ENCODE data around the gene RNASE2. TPM values are rescaled to one million over a fixed set of nuclear protein-coding genes. Genes with fewer than 3 reads are reported as not detected.
"Not testable (repeated sequence)": the region's sequence is repeated elsewhere in the genome, so short reads cannot be mapped to it uniquely, and the experiment has no call there.

Gene RNASE2
- total RNA-seq, 1 donor from 2014 or later = not detected

DNA sequence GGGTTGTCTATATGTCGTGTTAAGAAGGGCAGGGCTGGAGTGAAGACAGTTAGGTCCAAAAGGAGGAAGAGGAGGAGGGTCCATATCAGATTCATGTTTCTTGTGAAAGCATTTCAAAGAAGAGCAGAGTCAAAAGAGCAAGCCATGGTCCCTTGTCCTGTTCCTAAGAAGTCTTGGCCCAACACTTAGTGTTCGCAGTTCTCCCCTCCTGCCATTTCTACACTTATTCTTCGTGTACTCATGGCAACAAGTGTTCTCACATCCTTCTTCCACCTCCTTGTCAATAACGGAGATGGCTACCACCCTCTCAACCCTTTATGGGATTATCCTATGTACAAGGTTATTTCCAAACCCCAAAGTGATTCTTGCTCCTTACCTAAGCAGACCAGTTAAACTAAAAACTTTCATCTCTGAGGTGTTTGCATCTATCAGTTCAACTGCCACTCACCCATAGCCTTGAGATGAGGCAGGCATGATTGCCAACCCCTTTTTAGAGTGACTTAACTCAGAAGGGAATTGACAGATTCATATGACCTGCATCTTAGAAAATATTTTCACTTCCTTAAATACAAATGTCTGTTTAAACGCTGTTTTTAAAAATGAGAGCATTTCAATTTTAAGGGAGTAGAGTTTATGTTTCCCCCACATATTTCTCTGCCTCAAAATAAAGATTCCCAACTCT lies 19.8 kb upstream of the RNASE2 start:
- H3K4me3 ChIP-seq (ENCODE audit: low read depth, low read length) = no peak overlapping the region
- no peak for DNase-seq (ENCODE audit: low read depth)
- no peaks in the 10 kb centered on the region for H3K36me3 ChIP-seq (ENCODE audit: control insufficient read depth, insufficient read depth, low read length)
- TF ChIP-seq, protein P1, sequence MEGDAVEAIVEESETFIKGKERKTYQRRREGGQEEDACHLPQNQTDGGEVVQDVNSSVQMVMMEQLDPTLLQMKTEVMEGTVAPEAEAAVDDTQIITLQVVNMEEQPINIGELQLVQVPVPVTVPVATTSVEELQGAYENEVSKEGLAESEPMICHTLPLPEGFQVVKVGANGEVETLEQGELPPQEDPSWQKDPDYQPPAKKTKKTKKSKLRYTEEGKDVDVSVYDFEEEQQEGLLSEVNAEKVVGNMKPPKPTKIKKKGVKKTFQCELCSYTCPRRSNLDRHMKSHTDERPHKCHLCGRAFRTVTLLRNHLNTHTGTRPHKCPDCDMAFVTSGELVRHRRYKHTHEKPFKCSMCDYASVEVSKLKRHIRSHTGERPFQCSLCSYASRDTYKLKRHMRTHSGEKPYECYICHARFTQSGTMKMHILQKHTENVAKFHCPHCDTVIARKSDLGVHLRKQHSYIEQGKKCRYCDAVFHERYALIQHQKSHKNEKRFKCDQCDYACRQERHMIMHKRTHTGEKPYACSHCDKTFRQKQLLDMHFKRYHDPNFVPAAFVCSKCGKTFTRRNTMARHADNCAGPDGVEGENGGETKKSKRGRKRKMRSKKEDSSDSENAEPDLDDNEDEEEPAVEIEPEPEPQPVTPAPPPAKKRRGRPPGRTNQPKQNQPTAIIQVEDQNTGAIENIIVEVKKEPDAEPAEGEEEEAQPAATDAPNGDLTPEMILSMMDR (IDR thresholded peaks at IDR 0.05; ENCODE audit: insufficient read depth, low read length, poor library complexity, severe bottlenecking) = no peak
- no peaks in the 10 kb centered on the region for H3K27me3 ChIP-seq (ENCODE audit: control insufficient read depth, insufficient read depth, low read length)

DNA sequence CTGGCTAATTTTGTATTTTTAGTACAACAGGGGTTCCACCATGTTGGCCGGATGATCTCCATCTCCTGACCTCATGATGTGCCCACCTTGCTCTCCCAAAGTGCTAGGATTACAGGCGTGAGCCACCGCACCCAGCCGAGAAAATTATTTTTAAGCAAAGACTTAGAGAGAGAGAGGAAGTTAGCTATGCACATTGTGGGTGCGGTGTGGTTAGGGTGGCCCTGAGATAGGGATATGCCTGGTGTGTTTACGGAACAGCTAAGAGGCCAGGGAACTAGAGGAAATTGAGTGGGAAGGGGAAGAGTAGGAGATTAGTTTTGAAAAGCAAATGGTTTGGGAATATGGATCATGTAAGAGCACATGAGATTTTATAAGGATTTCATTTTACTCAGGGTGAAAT lies 10.1 kb upstream of the RNASE2 start:
- DNase-seq (ENCODE audit: low read depth); H3K4me3 ChIP-seq (ENCODE audit: low read depth, low read length); H3K36me3 ChIP-seq (ENCODE audit: control insufficient read depth, insufficient read depth, low read length); H3K27me3 ChIP-seq (ENCODE audit: control insufficient read depth, insufficient read depth, low read length): not testable (repeated sequence)

DNA sequence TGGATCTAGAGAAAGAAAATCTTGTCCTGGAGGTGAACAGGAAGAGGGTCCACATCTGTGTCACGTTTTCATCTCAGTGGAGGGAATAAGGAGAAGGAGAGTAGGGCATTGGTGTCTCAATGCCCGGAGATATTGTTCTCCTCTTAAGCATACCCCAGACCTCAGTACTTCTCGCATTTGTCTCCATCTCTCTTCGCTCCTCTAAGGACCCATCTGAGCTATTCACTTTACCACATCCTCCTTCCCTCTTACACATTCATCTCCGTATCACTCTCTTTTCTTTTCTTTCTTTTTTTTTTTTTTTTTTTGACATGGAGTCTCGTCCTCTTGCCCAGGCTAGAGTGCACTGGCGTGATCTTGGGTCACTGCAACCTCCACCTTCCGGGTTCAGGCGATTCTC lies 8.6 kb upstream of the RNASE2 start:
- DNase-seq (ENCODE audit: low read depth); H3K36me3 ChIP-seq (ENCODE audit: control insufficient read depth, insufficient read depth, low read length); H3K4me3 ChIP-seq (ENCODE audit: low read depth, low read length); H3K27me3 ChIP-seq (ENCODE audit: control insufficient read depth, insufficient read depth, low read length): not testable (repeated sequence)

DNA sequence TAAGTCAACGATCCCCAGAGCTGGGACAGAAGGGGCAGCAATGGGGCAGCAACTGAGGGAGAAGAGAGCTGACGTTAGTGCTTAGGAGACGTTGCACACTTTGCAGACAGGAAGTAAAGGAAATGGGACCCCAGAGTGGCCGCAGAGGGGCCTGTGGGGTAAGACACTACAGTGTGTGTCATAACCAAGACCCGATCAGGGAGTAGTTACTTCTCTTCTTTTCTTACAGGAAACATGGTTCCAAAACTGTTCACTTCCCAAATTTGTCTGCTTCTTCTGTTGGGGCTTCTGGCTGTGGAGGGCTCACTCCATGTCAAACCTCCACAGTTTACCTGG lies 219 bp downstream of the RNASE2 start:
- not testable (repeated sequence) for H3K27me3 ChIP-seq (ENCODE audit: control insufficient read depth, insufficient read depth, low read length); H3K4me3 ChIP-seq (ENCODE audit: low read depth, low read length); DNase-seq (ENCODE audit: low read depth); H3K36me3 ChIP-seq (ENCODE audit: control insufficient read depth, insufficient read depth, low read length)

DNA sequence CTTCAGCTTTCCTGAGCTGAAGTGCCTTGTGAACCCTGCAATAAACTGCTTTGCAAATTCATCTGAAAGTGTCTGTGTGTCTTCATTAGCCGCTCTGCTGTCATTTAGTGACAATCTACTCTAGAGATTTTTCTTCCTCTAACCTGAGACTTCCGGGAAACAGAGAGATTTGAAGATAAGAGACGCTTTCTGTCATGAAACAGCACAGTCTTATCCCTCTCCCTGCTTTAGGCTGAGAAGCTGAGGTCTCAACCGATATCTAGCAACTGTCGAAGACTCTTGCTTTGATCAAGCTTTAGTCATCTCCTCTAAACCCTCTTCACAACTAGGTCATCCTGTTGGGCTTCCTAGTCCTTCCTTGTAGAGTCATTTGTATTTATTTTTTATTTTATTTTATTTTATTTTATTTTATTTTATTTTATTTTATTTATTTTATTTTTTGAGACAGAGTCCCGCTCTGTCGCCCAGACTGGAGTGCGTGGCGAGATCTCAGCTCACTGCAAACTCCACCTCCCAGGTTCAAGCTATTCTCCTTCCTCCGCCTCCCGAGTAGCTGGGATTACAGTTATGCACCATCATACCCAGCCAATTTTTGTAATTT lies 1.2 kb downstream of the RNASE2 start:
- Histone ChIP-seq H3K36me3 (ENCODE audit: control insufficient read depth, insufficient read depth, low read length) (no peaks in the 10 kb centered on the region), H3K27me3 (ENCODE audit: control insufficient read depth, insufficient read depth, low read length) (no peaks in the 10 kb centered on the region), H3K4me3 (ENCODE audit: low read depth, low read length) (no peak overlapping the region)
- no peak for DNase-seq (ENCODE audit: low read depth)
- TF ChIP-seq, protein P1 (IDR thresholded peaks at IDR 0.05; ENCODE audit: insufficient read depth, low read length, poor library complexity, severe bottlenecking) = no peak

DNA sequence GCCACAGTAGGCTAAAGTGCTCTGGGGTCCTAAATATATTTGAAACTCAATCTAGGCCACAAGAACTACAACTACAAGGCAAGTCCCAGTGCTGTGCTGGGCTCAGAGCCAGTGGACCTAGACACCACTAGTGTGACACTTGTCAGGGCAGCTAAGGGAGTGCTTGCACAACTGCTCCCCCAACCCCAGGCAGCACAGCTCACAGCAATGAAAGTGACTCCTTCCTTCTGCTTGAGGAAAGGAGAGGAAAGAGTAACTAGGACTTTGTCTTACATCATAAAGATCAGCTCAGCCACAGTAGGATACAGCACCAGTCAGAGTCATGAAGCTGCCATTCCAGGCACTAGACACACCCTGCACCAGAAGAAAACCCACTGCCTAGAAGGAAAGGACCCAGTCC lies 3.7 kb downstream of the RNASE2 start:
- not testable (repeated sequence) for H3K27me3 ChIP-seq (ENCODE audit: control insufficient read depth, insufficient read depth, low read length); H3K4me3 ChIP-seq (ENCODE audit: low read depth, low read length); H3K36me3 ChIP-seq (ENCODE audit: control insufficient read depth, insufficient read depth, low read length); DNase-seq (ENCODE audit: low read depth)

DNA sequence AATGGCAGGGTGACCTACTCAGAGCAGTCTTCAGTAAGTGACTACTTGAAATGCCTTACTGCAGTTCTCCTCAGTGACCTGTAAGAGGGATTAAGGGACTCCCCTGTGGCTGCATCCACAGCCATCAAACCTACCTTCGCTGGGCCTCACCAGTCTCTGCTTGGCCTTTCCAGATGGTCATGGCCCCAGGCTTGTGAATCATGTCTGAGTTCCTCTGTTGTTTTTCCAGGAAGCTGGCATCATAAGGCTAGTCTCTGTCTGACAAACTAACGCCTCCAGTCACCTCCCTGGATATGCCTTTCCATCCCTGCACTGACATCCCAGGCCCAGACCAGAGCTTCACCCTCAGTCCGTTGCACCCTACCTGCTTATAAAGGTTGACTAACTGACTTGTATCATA lies 14.0 kb downstream of the RNASE2 start:
- H3K27me3 ChIP-seq (ENCODE audit: control insufficient read depth, insufficient read depth, low read length) = peaks cover 2% of the 10 kb centered on the region
- H3K36me3 ChIP-seq (ENCODE audit: control insufficient read depth, insufficient read depth, low read length) = no peaks in the 10 kb centered on the region
- TF ChIP-seq, protein P1 (IDR thresholded peaks at IDR 0.05; ENCODE audit: insufficient read depth, low read length, poor library complexity, severe bottlenecking) = no peak
- H3K4me3 ChIP-seq (ENCODE audit: low read depth, low read length) = no peak overlapping the region
- no peak for DNase-seq (ENCODE audit: low read depth)

DNA sequence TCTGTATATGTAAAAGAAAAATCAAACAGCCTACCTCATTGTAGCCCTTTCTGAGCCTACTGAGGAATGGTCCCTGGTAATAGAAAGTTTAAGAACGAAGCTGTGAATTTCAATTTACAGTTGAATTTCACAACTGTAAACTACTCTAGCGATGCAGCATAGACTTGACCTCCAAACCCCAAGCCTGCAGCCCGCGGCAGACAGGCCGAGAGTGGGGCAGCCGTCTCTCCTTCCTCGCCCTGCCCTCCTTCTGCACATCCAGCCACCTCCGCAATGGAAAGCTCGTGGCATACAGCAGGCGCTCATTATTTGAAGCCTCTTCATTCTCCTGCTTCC lies 15.3 kb downstream of the RNASE2 start:
- H3K27me3 ChIP-seq (ENCODE audit: control insufficient read depth, insufficient read depth, low read length) = peaks cover 2% of the 10 kb centered on the region
- TF ChIP-seq, protein P1 (IDR thresholded peaks at IDR 0.05; ENCODE audit: insufficient read depth, low read length, poor library complexity, severe bottlenecking) = no peak
- no peak for DNase-seq (ENCODE audit: low read depth)
- no peaks in the 10 kb centered on the region for H3K36me3 ChIP-seq (ENCODE audit: control insufficient read depth, insufficient read depth, low read length)
- peak overlapping the region; percentile 73 for H3K4me3 ChIP-seq (ENCODE audit: low read depth, low read length)

All from kidney epithelial cell (primary cell).